OCI-LY3 (cell line): ENCODE measurements around the gene CACNA1I.

Experiments
- CTCF ChIP-seq: fragments of 200-600, 300-600 bp; sonication (generic); IDR thresholded peaks from 2 replicates; pipeline ENCODE4 v1.5.1; 2014; ENCODE audit warnings: antibody characterized with exemption, low read length, low read depth
- EZH2phosphoT487 ChIP-seq: fragments of 200-600 bp; shearing (Covaris generic); IDR thresholded peaks from 2 replicates; pipeline ENCODE4 v1.6.1; 2018; ENCODE audit warnings: antibody characterized with exemption, mixed run types, low read depth

GRCh38 chr22:39580795-39581194, 10.2 kb downstream of the CACNA1I start:
- TF ChIP-seq CTCF: no peak
- no peak for TF ChIP-seq EZH2phosphoT487
